H9 (cell line): Measurements from ENCODE around the gene ITLN1. TPM values are rescaled to one million over a fixed set of nuclear protein-coding genes. Genes with fewer than 3 reads are reported as not detected.

Experiments used
- DNase-seq: peaks from one replicate; pipeline ENCODE4 v3.0.0-alpha.2; 2017
- H2AFZ ChIP-seq: one replicate; pipeline ENCODE4 v1.6.1; 2013; ENCODE audit warnings: mild to moderate bottlenecking, low read length, control low read depth, moderate library complexity
- H2AK5ac ChIP-seq: 2 replicates; pipeline ENCODE4 v1.6.1; 2013; ENCODE audit warnings: low read length, control low read depth, mixed read lengths; ENCODE audit not compliant: insufficient read length
- H2BK120ac ChIP-seq: one replicate; pipeline ENCODE4 v1.6.1; 2013; ENCODE audit warnings: low read depth, mild to moderate bottlenecking, low read length, control low read depth, inconsistent platforms; ENCODE audit not compliant: poor library complexity, severe bottlenecking
- H2BK12ac ChIP-seq: 2 replicates; pipeline ENCODE4 v1.6.1; 2013; ENCODE audit warnings: low read length, control low read depth, mixed read lengths, low read depth; ENCODE audit not compliant: insufficient read length
- H2BK15ac ChIP-seq: 2 replicates; pipeline ENCODE4 v1.6.1; 2013; ENCODE audit warnings: low read depth, low read length, control low read depth
- H2BK20ac ChIP-seq: one replicate; pipeline ENCODE4 v1.6.1; 2013; ENCODE audit warnings: low read depth, mild to moderate bottlenecking, low read length, control low read depth, inconsistent platforms; ENCODE audit not compliant: poor library complexity, severe bottlenecking
- H2BK5ac ChIP-seq: 2 replicates; pipeline ENCODE4 v1.6.1; 2013; ENCODE audit warnings: low read length, control low read depth, mixed read lengths; ENCODE audit not compliant: insufficient read length
- H3K14ac ChIP-seq: 2 replicates; pipeline ENCODE4 v1.6.1; 2013; ENCODE audit warnings: low read length, control low read depth; ENCODE audit not compliant: insufficient read depth
- H3K18ac ChIP-seq: 2 replicates; pipeline ENCODE4 v1.6.1; 2013; ENCODE audit warnings: low read depth, mild to moderate bottlenecking, mixed read lengths, low read length, control low read depth; ENCODE audit not compliant: insufficient read length
- H3K23ac ChIP-seq: 2 replicates; pipeline ENCODE4 v1.6.1; 2013; ENCODE audit warnings: low read length, control low read depth, mixed read lengths, low read depth; ENCODE audit not compliant: insufficient read length
- H3K23me2 ChIP-seq: 2 replicates; pipeline ENCODE4 v1.6.1; 2013; ENCODE audit warnings: low read depth, mild to moderate bottlenecking, mixed read lengths, low read length, control low read depth; ENCODE audit not compliant: insufficient read length, poor library complexity, severe bottlenecking
- H3K27ac ChIP-seq: 2 replicates; pipeline ENCODE4 v1.5.1; 2013; ENCODE audit warnings: low read length, control low read depth, mixed read lengths, low read depth; ENCODE audit not compliant: insufficient read length
- H3K27me3 ChIP-seq: 2 replicates; pipeline ENCODE4 v1.6.1; 2013; ENCODE audit warnings: low read length, control low read depth, inconsistent platforms; ENCODE audit not compliant: insufficient read depth
- H3K4ac ChIP-seq: 2 replicates; pipeline ENCODE4 v1.6.1; 2013; ENCODE audit warnings: low read depth, mild to moderate bottlenecking, control low read depth, inconsistent platforms, low read length, moderate library complexity
- H3K4me1 ChIP-seq: 2 replicates; pipeline ENCODE4 v1.6.1; 2013; ENCODE audit warnings: low read length, control low read depth, inconsistent platforms; ENCODE audit not compliant: insufficient read depth
- H3K4me2 ChIP-seq: 2 replicates; pipeline ENCODE4 v1.6.1; 2013; ENCODE audit warnings: low read length, control low read depth, mixed read lengths; ENCODE audit not compliant: insufficient read length, insufficient read depth
- H3K56ac ChIP-seq: 2 replicates; pipeline ENCODE4 v1.6.1; 2013; ENCODE audit warnings: low read depth, mild to moderate bottlenecking, mixed read lengths, low read length, control low read depth; ENCODE audit not compliant: insufficient read length
- H3K79me1 ChIP-seq: 2 replicates; pipeline ENCODE4 v1.6.1; 2013; ENCODE audit warnings: low read depth, mild to moderate bottlenecking, moderate library complexity, low read length, control low read depth, inconsistent platforms; ENCODE audit not compliant: insufficient read depth, poor library complexity, severe bottlenecking
- H3K79me2 ChIP-seq: 2 replicates; pipeline ENCODE4 v1.6.1; 2013; ENCODE audit warnings: low read length, control low read depth, inconsistent platforms; ENCODE audit not compliant: insufficient read depth
- H3K9ac ChIP-seq: 2 replicates; pipeline ENCODE4 v1.6.1; 2013; ENCODE audit warnings: low read length, control low read depth, mixed read lengths; ENCODE audit not compliant: insufficient read length; ENCODE audit errors: extremely low read depth
- H3K9me3 ChIP-seq: one replicate; pipeline ENCODE4 v1.6.1; 2013; ENCODE audit warnings: low read depth, low read length, inconsistent platforms; ENCODE audit not compliant: control insufficient read depth
- H3T11ph ChIP-seq: one replicate; pipeline ENCODE4 v1.6.1; 2013; ENCODE audit warnings: mild to moderate bottlenecking, low read length, control low read depth, inconsistent platforms
- H4K20me1 ChIP-seq: one replicate; pipeline ENCODE4 v1.6.1; 2013; ENCODE audit not compliant: control insufficient read depth, insufficient read length, insufficient read depth
- H4K5ac ChIP-seq: 2 replicates; pipeline ENCODE4 v1.6.1; 2013; ENCODE audit warnings: low read depth, mild to moderate bottlenecking, mixed read lengths, low read length, control low read depth; ENCODE audit not compliant: insufficient read length
- H4K8ac ChIP-seq: replicated peaks from 2 replicates; pipeline ENCODE4 v1.6.1; 2013; ENCODE audit warnings: low read length, control low read depth, mixed read lengths, low read depth; ENCODE audit not compliant: insufficient read length
- H4K91ac ChIP-seq: 2 replicates; pipeline ENCODE4 v1.6.1; 2013; ENCODE audit warnings: low read depth, mild to moderate bottlenecking, moderate library complexity, mixed read lengths, low read length, control low read depth; ENCODE audit not compliant: insufficient read length
- H3K27ac Mint-ChIP-seq, 3 experiments: 2 replicates in 2 of 3; 3 replicates in 1 of 3; pipeline ENCODE4 v1.8.0; 2020 to 2021; ENCODE audit warnings: mixed read lengths in 3 of 3, mild to moderate bottlenecking in 1 of 3, moderate library complexity in 1 of 3
- H3K27me3 Mint-ChIP-seq: 2 replicates; pipeline ENCODE4 v1.8.0; 2021; ENCODE audit warnings: low read depth, mild to moderate bottlenecking, moderate library complexity, mixed read lengths
- H3K36me3 Mint-ChIP-seq, 3 experiments: 2 replicates in 2 of 3; 3 replicates in 1 of 3; pipeline ENCODE4 v1.8.0; 2020 to 2021; ENCODE audit warnings: low read depth in 3 of 3, mixed read lengths in 3 of 3; ENCODE audit not compliant: insufficient read depth in 1 of 3
- H3K4me1 Mint-ChIP-seq, 2 experiments: 2 replicates each; pipeline ENCODE4 v1.8.0; 2020; ENCODE audit warnings: mixed read lengths in 2 of 2
- H3K4me3 Mint-ChIP-seq, 2 experiments: 2 replicates in 1 of 2; 3 replicates in 1 of 2; pipeline ENCODE4 v1.8.0; 2020 to 2021; ENCODE audit warnings: mild to moderate bottlenecking in 2 of 2, mixed read lengths in 2 of 2, moderate library complexity in 1 of 2
- H3K9me3 Mint-ChIP-seq, 2 experiments: 2 replicates in 1 of 2; 3 replicates in 1 of 2; pipeline ENCODE4 v1.8.0; 2020; ENCODE audit warnings: mild to moderate bottlenecking in 2 of 2, mixed read lengths in 2 of 2, moderate library complexity in 1 of 2
- CTCF ChIP-seq: fragments of 200-600 bp; sonication (generic); conservative IDR thresholded peaks from 3 replicates; pipeline ENCODE4 v1.8.0; 2021; ENCODE audit warnings: antibody characterized with exemption, mild to moderate bottlenecking
- WGBS: extraction: QIAGEN DNeasy Blood & Tissue Kit; methylation state at CpG from one replicate; pipeline ENCODE4 v1.1.7; 2013; ENCODE audit warnings: missing lambda C conversion rate, low lambda C conversion rate, mixed read lengths; ENCODE audit not compliant: insufficient read length; ENCODE audit errors: extremely low coverage; 5-methylcytosine and 5-hydroxymethylcytosine counted together
- total RNA-seq: library from RNA; stranded (reverse); gene quantifications from 2 replicates; pipeline ENCODE4 v1.2.1, GENCODE V29; 2021

The ITLN1 gene
- total RNA-seq, 1 experiment from 2014 or later = not detected

- H3T11ph ChIP-seq = no peak overlapping the region
Observed at GRCh38 chr1:160863774-160864131, 21.2 kb downstream of the ITLN1 start.

More at GRCh38 chr1:160863774-160864131, 21.2 kb downstream of the ITLN1 start:
- Histone ChIP-seq H3K27ac (no peak overlapping the region), H2AK5ac (no peak overlapping the region), H3K4me1 (no peaks in the 10 kb centered on the region), H3K9ac (no peak overlapping the region), H2BK20ac (no peak overlapping the region), H2BK120ac (no peak overlapping the region), H3K4me2 (no peak overlapping the region), H3K4ac (no peak overlapping the region), H4K20me1 (no peaks in the 10 kb centered on the region), H4K5ac (no peak overlapping the region), H2BK5ac (no peak overlapping the region), H4K91ac (no peak overlapping the region), H3K23ac (no peak overlapping the region), H3K9me3 (no peaks in the 10 kb centered on the region), H2BK15ac (no peak overlapping the region), H3K56ac (no peak overlapping the region), H3K79me2 (no peaks in the 10 kb centered on the region), H3K23me2 (no peaks in the 10 kb centered on the region), H3K18ac (no peak overlapping the region), H4K8ac (no peak overlapping the region), H3K27me3 (no peaks in the 10 kb centered on the region), H3K79me1 (no peaks in the 10 kb centered on the region), H3K14ac (no peak overlapping the region), H2AFZ (no peak overlapping the region), H2BK12ac (no peak overlapping the region)
- no peak overlapping the region for H3K4me3 Mint-ChIP-seq
- no peaks in the 10 kb centered on the region for H3K36me3 Mint-ChIP-seq
- 0 out of 4 replicates have a peak, but pooled peaks cover 0 to 3% of the 10 kb centered on the region in 2 experiments for H3K4me1 Mint-ChIP-seq
- peaks cover 1% of the 10 kb centered on the region; the same call in 1 of the 2 replicates for H3K27me3 Mint-ChIP-seq
- WGBS = no CpG with 5 or more reads among the region's 4 CpGs
- no peaks in the 10 kb centered on the region for H3K9me3 Mint-ChIP-seq
- no peak overlapping the region for H3K27ac Mint-ChIP-seq
- no peak for TF ChIP-seq CTCF
- DNase-seq = no peak
